PFSK-1 (cell line): Measurements from ENCODE around the gene NAV2.

ENCODE experiments used
- FOXP2 ChIP-seq: optimal IDR thresholded peaks from 2 replicates; pipeline ENCODE3; 2011; ENCODE audit warnings: borderline replicate concordance, control low read depth, inconsistent platforms; ENCODE audit not compliant: insufficient read depth; ENCODE audit errors: extremely low read length, extremely low read depth
- POLR2AphosphoS5 ChIP-seq: IDR thresholded peaks from 2 replicates; pipeline ENCODE4 v1.6.1; 2012; ENCODE audit warnings: low read depth, mild to moderate bottlenecking, control low read depth, low read length, moderate library complexity
- SIN3A ChIP-seq: IDR thresholded peaks from 2 replicates; pipeline ENCODE4 v1.6.1; 2012; ENCODE audit warnings: mild to moderate bottlenecking, low read length, moderate library complexity, borderline replicate concordance; ENCODE audit not compliant: insufficient read depth
- TAF1 ChIP-seq: IDR thresholded peaks from 2 replicates; pipeline ENCODE4 v1.6.1; 2012; ENCODE audit warnings: low read length, control low read depth, borderline replicate concordance; ENCODE audit not compliant: insufficient read depth
- TF ChIP-seq, protein P1 (sequence below), 2 experiments: IDR thresholded peaks; 2 replicates each; pipeline versions ENCODE4 v1.6.1 to v1.8.0; 2011 to 2012; ENCODE audit warnings: low read depth in 2 of 2, low read length in 2 of 2, control low read depth in 1 of 2, inconsistent platforms in 1 of 2, mild to moderate bottlenecking in 1 of 2, moderate library complexity in 1 of 2; ENCODE audit not compliant: insufficient read depth in 1 of 2

NAV2 gene

DNA sequence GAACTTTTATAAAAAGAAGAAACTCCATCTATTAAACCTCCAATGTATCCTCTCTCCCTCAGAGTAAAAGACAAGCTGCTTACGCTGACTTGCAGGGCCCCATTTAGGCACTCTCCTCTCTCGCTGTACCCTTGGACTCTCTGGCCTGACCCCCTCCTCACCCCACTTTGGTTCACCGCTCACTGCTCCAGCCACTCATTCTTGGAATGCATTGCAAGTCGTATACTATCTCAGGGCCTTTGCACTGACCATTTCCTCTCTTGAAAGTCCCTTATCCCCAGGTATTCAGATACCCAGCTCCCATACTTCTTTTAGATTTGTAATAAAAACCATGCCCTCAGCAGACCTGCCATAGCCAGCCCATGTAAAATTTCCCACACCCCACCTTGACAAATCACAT lies 308.1 kb downstream of the NAV2 start:
- TF ChIP-seq, protein P1, sequence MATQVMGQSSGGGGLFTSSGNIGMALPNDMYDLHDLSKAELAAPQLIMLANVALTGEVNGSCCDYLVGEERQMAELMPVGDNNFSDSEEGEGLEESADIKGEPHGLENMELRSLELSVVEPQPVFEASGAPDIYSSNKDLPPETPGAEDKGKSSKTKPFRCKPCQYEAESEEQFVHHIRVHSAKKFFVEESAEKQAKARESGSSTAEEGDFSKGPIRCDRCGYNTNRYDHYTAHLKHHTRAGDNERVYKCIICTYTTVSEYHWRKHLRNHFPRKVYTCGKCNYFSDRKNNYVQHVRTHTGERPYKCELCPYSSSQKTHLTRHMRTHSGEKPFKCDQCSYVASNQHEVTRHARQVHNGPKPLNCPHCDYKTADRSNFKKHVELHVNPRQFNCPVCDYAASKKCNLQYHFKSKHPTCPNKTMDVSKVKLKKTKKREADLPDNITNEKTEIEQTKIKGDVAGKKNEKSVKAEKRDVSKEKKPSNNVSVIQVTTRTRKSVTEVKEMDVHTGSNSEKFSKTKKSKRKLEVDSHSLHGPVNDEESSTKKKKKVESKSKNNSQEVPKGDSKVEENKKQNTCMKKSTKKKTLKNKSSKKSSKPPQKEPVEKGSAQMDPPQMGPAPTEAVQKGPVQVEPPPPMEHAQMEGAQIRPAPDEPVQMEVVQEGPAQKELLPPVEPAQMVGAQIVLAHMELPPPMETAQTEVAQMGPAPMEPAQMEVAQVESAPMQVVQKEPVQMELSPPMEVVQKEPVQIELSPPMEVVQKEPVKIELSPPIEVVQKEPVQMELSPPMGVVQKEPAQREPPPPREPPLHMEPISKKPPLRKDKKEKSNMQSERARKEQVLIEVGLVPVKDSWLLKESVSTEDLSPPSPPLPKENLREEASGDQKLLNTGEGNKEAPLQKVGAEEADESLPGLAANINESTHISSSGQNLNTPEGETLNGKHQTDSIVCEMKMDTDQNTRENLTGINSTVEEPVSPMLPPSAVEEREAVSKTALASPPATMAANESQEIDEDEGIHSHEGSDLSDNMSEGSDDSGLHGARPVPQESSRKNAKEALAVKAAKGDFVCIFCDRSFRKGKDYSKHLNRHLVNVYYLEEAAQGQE (IDR thresholded peaks at IDR 0.05; ENCODE audit: insufficient read depth in 1 of 2, low read depth in 2 of 2, low read length in 2 of 2): no peak
- TF ChIP-seq SIN3A (no peak), FOXP2 (no peak)

DNA sequence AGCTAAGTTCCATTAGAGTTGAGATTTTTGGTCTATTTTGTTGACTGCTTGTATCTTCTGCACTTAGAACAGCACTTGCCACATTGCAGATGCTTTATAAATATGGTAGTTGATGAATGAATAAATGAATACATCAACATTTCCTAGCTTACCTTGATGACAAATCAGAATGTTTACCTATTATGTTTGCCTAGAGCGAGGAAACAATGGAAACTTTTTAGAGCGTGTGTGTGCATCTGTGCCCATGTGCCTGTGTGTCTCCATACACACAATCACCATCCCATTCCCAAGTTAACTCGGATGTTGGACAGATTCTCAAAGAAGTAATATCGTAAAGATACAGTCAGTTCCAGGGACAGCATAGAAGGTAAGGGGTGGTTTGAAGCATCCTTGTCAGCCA lies 308.6 kb downstream of the NAV2 start:
- TF ChIP-seq POLR2AphosphoS5 (no peak), SIN3A (no peak), FOXP2 (no peak), TAF1 (no peak)
- TF ChIP-seq, protein P1 (IDR thresholded peaks at IDR 0.05; ENCODE audit: insufficient read depth in 1 of 2, low read depth in 2 of 2, low read length in 2 of 2): no peak

DNA sequence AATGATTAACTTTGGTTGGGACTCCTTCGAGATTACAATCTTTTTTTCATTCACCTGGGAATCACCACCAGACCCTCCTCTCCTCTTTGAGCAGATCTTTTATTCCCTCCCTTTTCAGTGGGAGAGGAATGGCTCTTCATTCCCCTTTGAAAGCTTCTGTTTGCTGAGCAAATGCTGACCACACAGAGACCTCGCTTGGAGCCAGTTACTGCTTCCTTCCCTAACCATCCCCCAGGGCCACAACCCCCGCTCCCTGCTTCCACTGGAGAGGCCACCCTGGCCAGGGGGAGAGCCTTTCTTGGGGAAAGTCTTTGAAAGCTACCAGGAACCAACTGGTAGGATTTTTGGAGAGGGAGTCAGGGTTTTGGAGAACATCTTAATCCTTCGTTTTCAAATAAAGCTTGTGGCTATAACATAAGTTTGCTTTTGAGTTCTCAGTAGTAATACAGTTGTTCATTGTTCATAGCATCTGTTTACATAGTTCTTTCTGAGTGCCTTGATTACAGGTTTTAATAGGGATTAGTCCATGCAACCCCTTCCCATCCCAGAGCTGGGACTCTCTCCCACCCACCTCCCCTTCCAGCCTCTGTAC lies 309.2 kb downstream of the NAV2 start:
- TF ChIP-seq, protein P1 (IDR thresholded peaks at IDR 0.05; ENCODE audit: insufficient read depth in 1 of 2, low read depth in 2 of 2, low read length in 2 of 2): no peak
- TF ChIP-seq FOXP2 (no peak), TAF1 (no peak), SIN3A (no peak), POLR2AphosphoS5 (no peak)

DNA sequence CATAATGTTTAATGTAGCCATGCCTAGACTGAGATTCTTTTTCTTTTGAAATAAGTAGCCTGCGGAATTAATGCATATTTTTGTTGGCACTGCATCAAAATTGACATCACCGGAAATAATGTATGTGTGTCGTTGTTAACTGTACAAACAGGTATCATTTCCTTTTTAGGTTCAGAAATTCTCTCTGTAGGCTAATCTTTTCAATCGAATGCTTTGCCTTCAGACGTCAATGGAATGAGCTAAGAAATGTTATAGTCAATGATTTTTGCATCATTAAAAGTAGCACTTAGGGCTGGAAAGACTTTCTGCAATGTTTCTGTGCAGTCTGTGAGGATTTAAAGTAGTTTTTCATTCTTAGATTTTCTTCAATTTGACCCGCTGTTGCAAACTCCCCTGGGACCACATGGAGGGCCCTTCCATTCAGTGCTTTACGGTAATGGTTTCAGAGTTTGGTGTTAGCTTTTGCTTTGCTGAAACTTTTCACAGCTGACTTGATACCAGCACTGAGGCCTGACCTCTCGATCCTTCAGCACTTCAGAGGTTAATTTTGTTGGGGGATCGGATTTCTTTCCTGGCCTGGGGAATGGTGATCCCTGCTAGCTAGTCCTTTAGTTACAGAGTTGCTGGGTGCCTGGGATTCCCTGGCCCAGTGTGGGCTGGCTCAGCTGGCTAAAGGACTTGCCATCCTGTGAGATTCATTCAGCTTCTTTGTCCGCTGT lies 309.9 kb downstream of the NAV2 start:
- TF ChIP-seq, protein P1 (IDR thresholded peaks at IDR 0.05; ENCODE audit: insufficient read depth in 1 of 2, low read depth in 2 of 2, low read length in 2 of 2): no peak
- TF ChIP-seq SIN3A (no peak), FOXP2 (no peak), POLR2AphosphoS5 (no peak), TAF1 (no peak)
